Fibroblast of mammary gland (primary cell): Measurements from ENCODE around the gene ZNF263.

Source experiments
- DNase-seq: peaks from one replicate; pipeline ENCODE4 v3.0.0-alpha.2; 2010; ENCODE audit warnings: low read depth
- H3K4me3 ChIP-seq: 2 replicates; pipeline ENCODE4 v1.5.1; 2011; ENCODE audit warnings: low read depth, mild to moderate bottlenecking, low read length, moderate library complexity; ENCODE audit not compliant: control insufficient read depth
- CTCF ChIP-seq: conservative IDR thresholded peaks from 2 replicates; pipeline ENCODE4 v1.5.1; 2011; ENCODE audit warnings: low read depth, low read length, inconsistent platforms; ENCODE audit not compliant: control insufficient read depth, insufficient read depth

The ZNF263 gene

DNA sequence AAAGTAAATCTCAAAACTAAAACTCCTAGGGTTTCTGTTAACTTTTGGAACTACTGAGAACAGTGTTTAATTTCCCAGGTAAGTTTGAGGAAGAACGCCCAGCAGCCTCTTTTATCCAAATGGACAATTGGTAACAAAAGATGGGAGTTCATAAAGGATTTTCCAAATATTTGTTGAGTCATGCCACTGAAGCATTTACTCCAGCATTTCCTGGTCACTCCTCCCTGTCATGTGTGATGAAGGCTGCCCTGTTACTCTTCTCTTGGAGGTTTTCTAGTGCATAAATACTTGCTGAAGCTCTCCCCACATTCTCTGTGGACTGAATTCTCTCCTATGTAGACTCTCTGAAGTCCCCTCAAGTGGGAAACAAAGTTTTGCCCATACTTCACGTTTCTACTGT lies 38.5 kb downstream of the ZNF263 start:
- no peak overlapping the region for H3K4me3 ChIP-seq

DNA sequence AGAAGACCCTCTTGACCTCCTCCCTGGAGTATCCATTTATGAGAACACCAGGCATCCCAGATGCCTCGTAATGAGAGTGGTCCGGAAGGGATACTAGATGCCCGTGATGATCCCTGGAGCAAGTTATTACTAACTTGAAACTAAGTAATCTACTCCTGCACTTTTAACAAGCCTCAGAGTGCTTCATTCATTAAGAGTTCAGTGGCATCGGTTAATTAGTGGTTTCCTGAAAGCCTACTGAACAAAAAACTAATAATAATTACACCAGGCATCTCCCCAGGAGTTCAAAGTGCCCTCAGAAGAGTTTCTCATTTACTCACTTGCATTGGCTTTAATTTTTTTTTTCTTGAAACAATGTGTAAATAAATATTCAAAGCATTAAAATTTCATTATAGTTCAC lies 44.2 kb downstream of the ZNF263 start:
- no peak for TF ChIP-seq CTCF
- no peak for DNase-seq
- H3K4me3 ChIP-seq = no peak overlapping the region

More for the DNA sequence above, 38.5 kb downstream of the ZNF263 start:
- no peak for DNase-seq
- no peak for TF ChIP-seq CTCF

DNA sequence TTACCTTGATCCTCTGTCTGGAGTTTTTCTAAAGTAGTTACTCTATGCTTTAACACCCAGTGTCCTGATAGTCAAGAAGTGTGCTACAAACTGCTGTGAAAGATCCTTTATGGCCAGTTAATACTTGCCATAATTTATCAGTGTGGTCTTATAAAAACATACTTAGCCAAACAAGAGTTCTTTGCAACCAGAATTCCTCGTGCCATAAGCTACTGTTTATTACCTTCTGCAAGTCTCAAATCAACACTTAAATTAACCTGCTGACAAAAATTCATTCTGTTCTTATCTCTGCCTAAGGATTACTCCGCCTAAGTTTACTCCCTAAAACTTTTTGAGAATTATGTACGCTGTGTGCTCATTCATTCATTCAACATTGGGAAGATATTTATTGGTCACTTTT lies 44.8 kb downstream of the ZNF263 start:
- no peak for DNase-seq
- no peak overlapping the region for H3K4me3 ChIP-seq
- no peak for TF ChIP-seq CTCF

DNA sequence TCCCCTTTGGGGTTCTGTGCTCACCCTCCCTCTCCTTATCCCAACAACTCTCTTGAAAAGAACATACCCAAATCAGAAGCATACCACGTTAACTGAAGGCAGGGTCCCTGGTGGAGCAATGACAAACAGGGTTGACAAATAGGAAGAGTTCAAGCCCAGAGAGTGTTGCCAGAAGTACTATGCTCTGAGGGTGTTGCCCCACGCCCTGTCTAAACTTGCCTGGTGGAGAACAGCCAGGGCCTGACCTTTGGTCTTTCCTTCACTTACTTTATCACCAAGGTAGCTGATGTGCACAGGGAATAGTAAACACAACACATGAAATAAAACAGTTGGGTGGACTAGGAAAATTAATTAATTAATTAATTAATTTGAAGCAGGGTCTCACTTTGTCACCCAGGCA lies 45.4 kb downstream of the ZNF263 start:
- no peak for TF ChIP-seq CTCF
- DNase-seq = no peak

More for the DNA sequence above, 45.4 kb downstream of the ZNF263 start:
- H3K4me3 ChIP-seq = no peak overlapping the region
